GM12878 (cell line): Measurements from ENCODE around the gene VPS8. TPM values are rescaled to one million over a fixed set of nuclear protein-coding genes. Genes with fewer than 3 reads are reported as not detected.

ENCODE experiments used
- ATAC-seq: fragments of 200-7000 bp; cut with Tn5 transposase; 3 replicates; pipeline ENCODE4 v1.9.1; 2020; ENCODE audit warnings: mild to moderate bottlenecking, moderate library complexity
- BruUV-seq: library from RNA; stranded (reverse); fragments of 400-500 nt; replicated peaks from 2 replicates; lab custom pipeline; 2021; lab: Mats Ljungman, UMichigan
- CTCF ChIA-PET: fragments of 300-600 bp; sonication (Branson Sonifier 250); formaldehyde crosslinking; extraction: SDS; loops from one replicate; lab custom pipeline; 2021; ENCODE audit warnings: inconsistent platforms; lab: Yijun Ruan, JAX
- POLR2A ChIA-PET: fragments of 350-600 bp; formaldehyde crosslinking; extraction: SDS; loops from one replicate; lab custom pipeline; 2021; ENCODE audit warnings: inconsistent platforms; lab: Charles Lee
- RAD21 ChIA-PET: fragments of 300-600 bp; sonication (Branson Sonifier 250); formaldehyde crosslinking; loops from one replicate; lab custom pipeline; 2023; ENCODE audit warnings: antibody characterized with exemption; ENCODE audit not compliant: unreplicated experiment; lab: Charles Lee
- SMC1A ChIA-PET: fragments of 300-600 bp; sonication (Branson Sonifier 250); formaldehyde crosslinking; loops from one replicate; lab custom pipeline; 2023; ENCODE audit not compliant: unreplicated experiment, uncharacterized antibody; lab: Charles Lee
- DNase-seq: peaks from one replicate; pipeline ENCODE4 v3.0.0-alpha.2; 2011; ENCODE audit warnings: low read depth, low spot score
- FAIRE-seq: peaks from 3 replicates; lab custom pipeline; 2011; peaks lifted over from hg19 to GRCh38; lab: Jason Lieb, UNC
- H2AFZ ChIP-seq: 2 replicates; pipeline ENCODE4 v1.6.0; 2011; ENCODE audit warnings: low read depth, low read length, control low read depth; ENCODE audit not compliant: control insufficient read depth
- H3K27ac ChIP-seq: 2 replicates; pipeline ENCODE4 v1.5.1; 2011; ENCODE audit warnings: control low read depth; ENCODE audit not compliant: control insufficient read depth, insufficient read depth
- H3K27me3 ChIP-seq, 2 experiments: replicated peaks in 1 of 2; 2 replicates each; pipeline versions ENCODE4 v1.6.0 to v1.6.1; 2011; ENCODE audit warnings: low read length in 1 of 2; ENCODE audit not compliant: control insufficient read depth in 2 of 2, insufficient read depth in 2 of 2
- H3K36me3 ChIP-seq, 2 experiments: 2 replicates each; pipeline ENCODE4 v1.5.1; 2011; ENCODE audit warnings: low read length in 1 of 2; ENCODE audit not compliant: control insufficient read depth in 2 of 2, insufficient read depth in 2 of 2
- H3K4me1 ChIP-seq: 2 replicates; pipeline ENCODE4 v1.6.1; 2011; ENCODE audit warnings: mild to moderate bottlenecking, low read length, moderate library complexity, mixed read lengths; ENCODE audit not compliant: control insufficient read depth, insufficient read depth
- H3K4me2 ChIP-seq: 2 replicates; pipeline ENCODE4 v1.6.0; 2011; ENCODE audit warnings: control low read depth; ENCODE audit not compliant: control insufficient read depth, insufficient read depth
- H3K4me3 ChIP-seq: fragments of 200-600 bp; sonication (generic); 2 replicates; pipeline ENCODE4 v1.5.1; 2016
- H3K79me2 ChIP-seq: 2 replicates; pipeline ENCODE4 v1.6.0; 2011; ENCODE audit warnings: low read length; ENCODE audit not compliant: control insufficient read depth, insufficient read depth
- H3K9ac ChIP-seq: 2 replicates; pipeline ENCODE4 v1.8.0; 2011; ENCODE audit warnings: low read length, control low read depth, mixed read lengths; ENCODE audit not compliant: control insufficient read depth, insufficient read depth
- H3K9me3 ChIP-seq: replicated peaks from 3 replicates; pipeline ENCODE4 v1.5.1; 2011; ENCODE audit warnings: mild to moderate bottlenecking, low read length; ENCODE audit not compliant: control insufficient read depth, insufficient read depth
- H4K20me1 ChIP-seq: 2 replicates; pipeline ENCODE4 v1.6.0; 2011; ENCODE audit not compliant: control insufficient read depth, insufficient read depth
- BCL3 ChIP-seq: IDR thresholded peaks from 2 replicates; pipeline ENCODE4 v1.6.1; 2011; ENCODE audit warnings: borderline replicate concordance, low read depth, mild to moderate bottlenecking, moderate library complexity, low read length; ENCODE audit not compliant: insufficient read depth, poor library complexity, severe bottlenecking
- BMI1 ChIP-seq: fragments of 450-650 bp; IDR thresholded peaks from 2 replicates; pipeline ENCODE4 v1.6.1; 2016; ENCODE audit warnings: mild to moderate bottlenecking, moderate library complexity, borderline replicate concordance
- CTCF ChIP-seq, 3 experiments: IDR thresholded peaks in 2 of 3; conservative IDR thresholded peaks in 1 of 3; 2 replicates each; pipeline ENCODE4 v1.5.1; 2011; ENCODE audit warnings: low read depth in 3 of 3, low read length in 3 of 3, mild to moderate bottlenecking in 3 of 3, control low read depth in 2 of 3, moderate library complexity in 2 of 3, inconsistent platforms in 1 of 3, mixed read lengths in 1 of 3; ENCODE audit not compliant: control insufficient read depth in 2 of 3, insufficient read depth in 1 of 3; ENCODE audit errors: extremely low read depth in 1 of 3
- NR2F1 ChIP-seq: fragments of 450-650 bp; conservative IDR thresholded peaks from 2 replicates; pipeline ENCODE4 v1.6.1; 2017; ENCODE audit warnings: mild to moderate bottlenecking
- POLR2A ChIP-seq: IDR thresholded peaks from 2 replicates; pipeline ENCODE4 v1.6.1; 2011; ENCODE audit warnings: low read depth, mild to moderate bottlenecking, low read length
- ZBTB4 ChIP-seq: fragments of 450-650 bp; formaldehyde crosslinking; IDR thresholded peaks from 2 replicates; pipeline ENCODE4 v1.4.0; 2022; ENCODE audit warnings: mild to moderate bottlenecking, moderate library complexity
- WGBS: methylation state at CpG from one replicate; pipeline ENCODE4 v1.1.6; 2016; ENCODE audit warnings: low lambda C conversion rate; ENCODE audit not compliant: insufficient replicate concordance, insufficient coverage; ENCODE audit errors: missing lambda C conversion rate; 5-methylcytosine and 5-hydroxymethylcytosine counted together
- in situ Hi-C: fragments of 300-500 bp; cut with MboI; formaldehyde crosslinking; loops from 9 replicates; pipeline ENCODE4 v1.14.3; 2018; ENCODE audit warnings: mixed read lengths
- intact Hi-C: fragments of 100-400 bp; cut with micrococcal nuclease; formaldehyde crosslinking; loops from one replicate; pipeline ENCODE4 v1.14.2; 2022; ENCODE audit not compliant: unreplicated experiment
- polyA plus RNA-seq, 11 experiments: library from polyadenylated mRNA; depleted of rRNA in 4 of 11; unstranded in 6 of 11; stranded (reverse) in 5 of 11; fragments of >200 nt; fragmentation: Nextera tagmentation in 4 of 11; fragmentation: Illumina TruSeq in 1 of 11; extraction: Ambion mirVana in 4 of 11; extraction: Trizol in 1 of 11; gene quantifications; 1 replicate in 1 of 11; 2 replicates in 10 of 11; pipeline versions ENCODE4 v1.2.1 to v1.2.3, GENCODE V29; 2011 to 2016; ENCODE audit warnings: inconsistent platforms in 2 of 11, missing spikeins in 2 of 11, low read depth in 1 of 11
- total RNA-seq, 4 experiments: library from RNA; depleted of rRNA in 3 of 4; stranded (reverse); fragments of >200 nt in 3 of 4; fragmentation: Illumina TruSeq in 1 of 4; extraction: Trizol in 1 of 4; gene quantifications; 2 replicates each; pipeline versions ENCODE4 v1.2.1 to v1.2.3, GENCODE V29; 2013 to 2021

Gene VPS8
- total and polyA plus RNA-seq, 10 of the 15 experiments (the other 5 are each of a cell fraction or from before 2014, with no cell fraction given), result 8.9 to 34.7 (median 20.9) TPM

- intact Hi-C loops, result no loop called here
- no peak for FAIRE-seq
- Histone ChIP-seq H3K4me1 (no peaks in the 10 kb centered on the region), H3K4me3 (no peak overlapping the region), H3K9me3 (no peaks in the 10 kb centered on the region), H3K27ac (no peak overlapping the region), H3K4me2 (no peak overlapping the region), H4K20me1 (no peaks in the 10 kb centered on the region), H3K27me3 (no peaks in the 10 kb centered on the region), H2AFZ (no peak overlapping the region), H3K36me3 (no peaks in the 10 kb centered on the region)
- WGBS, result 56% methylated on average over 22 of the region's 22 CpGs
- ChIA-PET RAD21 (no interaction called here), SMC1A (no interaction called here), POLR2A (no interaction called here)
- TF ChIP-seq POLR2A (no peak), CTCF (IDR thresholded peaks at IDR 0.05 in 2 of 3, conservative IDR thresholded peaks at IDR 0.05 in 1 of 3; ENCODE audit: control insufficient read depth in 2 of 3, extremely low read depth in 1 of 3, insufficient read depth in 1 of 3, low read depth in 3 of 3, low read length in 3 of 3) (0 out of 6 replicates have a peak, but pooled peaks have one; percentile 1 to 9 (median 6))
- TF ChIP-seq, all 136 proteins: peak for 1
- DNase-seq, result no peak
- CTCF ChIA-PET, result interaction anchor here (0.9 to 3.3 kb wide), 2 partner anchors 42 to 105 kb away, joined by 3 to 11 read pairs; no protein-coding TSS in a partner anchor
- no TSS peak for BruUV-seq
- in situ Hi-C loops, result no loop called here
- H3K79me2 ChIP-seq, result no peaks in the 10 kb centered on the region
- no peak overlapping the region for H3K9ac ChIP-seq
- peak; percentile 78 for ATAC-seq
Observed at GRCh38 chr3:185070491-185071286, 258.7 kb downstream of the VPS8 start.

- no peaks in the 10 kb centered on the region for H4K20me1 ChIP-seq
- H3K4me2 ChIP-seq, result no peak overlapping the region
- FAIRE-seq (no peak), DNase-seq (no peak), ATAC-seq (no peak)
- no peak overlapping the region for H3K9ac ChIP-seq
- SMC1A ChIA-PET, result no interaction called here
- no TSS peak for BruUV-seq
- TF ChIP-seq NR2F1 (no peak), ZBTB4 (no peak), BCL3 (no peak), BMI1 (no peak)
- no peaks in the 10 kb centered on the region for H3K27me3 ChIP-seq
- in situ Hi-C loops, result no loop called here
- intact Hi-C loops, result no loop called here
- WGBS, result 53% methylated on average over 7 of the region's 7 CpGs
- no peaks in the 10 kb centered on the region for H3K9me3 ChIP-seq
- no peak overlapping the region for H2AFZ ChIP-seq
- RAD21 ChIA-PET, result no interaction called here
- POLR2A ChIA-PET, result no interaction called here
- no peak overlapping the region for H3K27ac ChIP-seq
- H3K4me3 ChIP-seq, result no peak overlapping the region
- H3K79me2 ChIP-seq, result no peaks in the 10 kb centered on the region
- H3K36me3 ChIP-seq, result no peaks in the 10 kb centered on the region
- CTCF ChIA-PET, result interaction anchor here (0.9 to 3.3 kb wide), 2 partner anchors 42 to 104 kb away, joined by 3 to 11 read pairs; no protein-coding TSS in a partner anchor
- no peaks in the 10 kb centered on the region for H3K4me1 ChIP-seq
Observed at GRCh38 chr3:185071287-185071800, 259.4 kb downstream of the VPS8 start.
